Tibial nerve (tissue), 4 donors: ENCODE results near the gene TBX1. TPM values are rescaled to one million over a fixed set of nuclear protein-coding genes. Genes with fewer than 3 reads are reported as not detected.

Experiments
- DNase-seq, 2 donors: peaks; one replicate each; pipeline ENCODE4 v3.0.0-alpha.2; 2019; ENCODE audit warnings: low spot score in 2 of 2
- H3K27ac ChIP-seq, 4 donors: fragments of 200-600 bp; sonication (generic) in 3 of 4; one replicate each; pipeline ENCODE4 v1.5.1; 2017 to 2019; ENCODE audit warnings: mild to moderate bottlenecking in 1 of 4
- H3K27me3 ChIP-seq, 2 donors: fragments of 200-600 bp; sonication (generic) in 1 of 2; one replicate each; pipeline versions ENCODE4 v1.5.1 to v1.6.0; 2017 to 2019
- H3K36me3 ChIP-seq, 3 donors: fragments of 200-600 bp; sonication (generic); one replicate each; pipeline ENCODE4 v1.5.1; 2018 to 2019
- H3K4me1 ChIP-seq, 4 donors: fragments of 200-600 bp; sonication (generic) in 3 of 4; one replicate each; pipeline ENCODE4 v1.5.1; 2017 to 2019
- H3K4me3 ChIP-seq, 4 donors: fragments of 200-600 bp; sonication (generic) in 3 of 4; one replicate each; pipeline ENCODE4 v1.5.1; 2017 to 2019; ENCODE audit warnings: mild to moderate bottlenecking in 1 of 4, moderate library complexity in 1 of 4
- H3K9me3 ChIP-seq, 4 donors: fragments of 200-600 bp; sonication (generic) in 3 of 4; one replicate each; pipeline ENCODE4 v1.5.1; 2017 to 2019
- CTCF ChIP-seq, 5 experiments: fragments of 200-600 bp in 3 of 5; fragments of 450-650 bp in 2 of 5; sonication (generic) in 3 of 5; IDR thresholded peaks; one replicate each; pipeline ENCODE4 v1.5.1; 2016 to 2019; ENCODE audit warnings: antibody characterized with exemption in 5 of 5, mild to moderate bottlenecking in 3 of 5, moderate library complexity in 2 of 5
- EP300 ChIP-seq, 2 donors: sonication (generic); formaldehyde crosslinking; IDR thresholded peaks; one replicate each; pipeline ENCODE4 v1.6.1; 2017; ENCODE audit warnings: antibody characterized with exemption in 2 of 2, mild to moderate bottlenecking in 1 of 2
- POLR2A ChIP-seq, 2 donors: fragments of 450-650 bp; IDR thresholded peaks; one replicate each; pipeline ENCODE4 v1.6.1; 2017; ENCODE audit warnings: antibody characterized with exemption in 2 of 2, mild to moderate bottlenecking in 2 of 2, moderate library complexity in 2 of 2
- WGBS, 2 donors: methylation state at CpG; one replicate each; pipeline ENCODE4 v1.1.5; 2018; 5-methylcytosine and 5-hydroxymethylcytosine counted together
- total RNA-seq, 4 donors: library from RNA; depleted of rRNA; stranded (reverse); fragments of >200 nt; gene quantifications; one replicate each; pipeline ENCODE4 v1.1.0, GENCODE V29; 2016

The TBX1 gene
- total RNA-seq, 4 donors from 2014 or later, result 0.42 to 3.6 (median 2.6) TPM

- Histone ChIP-seq H3K4me3 (no peak overlapping the region), H3K36me3 (no peaks in the 10 kb centered on the region), H3K9me3 (no peaks in the 10 kb centered on the region), H3K4me1 (peaks cover 0 to 6% (median 0%) of the 10 kb centered on the region in 4 donors), H3K27me3 (peaks cover 0 to 10% of the 10 kb centered on the region in 2 donors), H3K27ac (no peak overlapping the region)
- no peak for DNase-seq
- WGBS, 2 donors, result 84 to 90% methylated on average over 6 of the region's 6 CpGs
- TF ChIP-seq CTCF (IDR thresholded peaks at IDR 0.05) (no peak), POLR2A (IDR thresholded peaks at IDR 0.05) (no peak), EP300 (IDR thresholded peaks at IDR 0.05) (no peak)
Observed at GRCh38 chr22:19743081-19743480, 17.5 kb upstream of the TBX1 start.

- H3K9me3 ChIP-seq, result no peaks in the 10 kb centered on the region
- H3K27ac ChIP-seq, result no peak overlapping the region
- H3K27me3 ChIP-seq, result peaks cover 0 to 5% of the 10 kb centered on the region in 2 donors
- TF ChIP-seq EP300 (IDR thresholded peaks at IDR 0.05), result no peak
- TF ChIP-seq POLR2A (IDR thresholded peaks at IDR 0.05), result no peak
- no peak for TF ChIP-seq CTCF (IDR thresholded peaks at IDR 0.05)
- no peak overlapping the region for H3K4me3 ChIP-seq
- WGBS, 2 donors, result 67 to 71% methylated on average over 1 of the region's 4 CpGs
- no peaks in the 10 kb centered on the region for H3K36me3 ChIP-seq
- H3K4me1 ChIP-seq, result no peaks in the 10 kb centered on the region
- no peak for DNase-seq
Observed at GRCh38 chr22:19743651-19744050, 16.9 kb upstream of the TBX1 start.

GRCh38 chr22:19744350-19745006, 16.1 kb upstream of the TBX1 start:
- 80 to 85% methylated on average over 8 to 13 of the region's 13 CpGs for WGBS, 2 donors
- Histone ChIP-seq H3K4me1 (no peaks in the 10 kb centered on the region), H3K9me3 (no peaks in the 10 kb centered on the region)

GRCh38 chr22:19745155-19746101, 15.2 kb upstream of the TBX1 start:
- Histone ChIP-seq H3K4me1 (no peaks in the 10 kb centered on the region), H3K27me3 (no peaks in the 10 kb centered on the region), H3K4me3 (no peak overlapping the region), H3K27ac (no peak overlapping the region), H3K9me3 (no peaks in the 10 kb centered on the region), H3K36me3 (no peaks in the 10 kb centered on the region)
- TF ChIP-seq CTCF (IDR thresholded peaks at IDR 0.05), result no peak
- no peak for TF ChIP-seq EP300 (IDR thresholded peaks at IDR 0.05)
- no peak for TF ChIP-seq POLR2A (IDR thresholded peaks at IDR 0.05)
- 55% methylated on average over 16 to 17 of the region's 24 CpGs for WGBS, 2 donors
- DNase-seq, result no peak

More at GRCh38 chr22:19744350-19745006, 16.1 kb upstream of the TBX1 start:
- Histone ChIP-seq H3K27me3 (no peaks in the 10 kb centered on the region), H3K4me3 (no peak overlapping the region), H3K36me3 (no peaks in the 10 kb centered on the region), H3K27ac (no peak overlapping the region)
- TF ChIP-seq CTCF (IDR thresholded peaks at IDR 0.05) (no peak), EP300 (IDR thresholded peaks at IDR 0.05) (no peak), POLR2A (IDR thresholded peaks at IDR 0.05) (no peak)
- no peak for DNase-seq

GRCh38 chr22:19746726-19747125, 13.9 kb upstream of the TBX1 start:
- WGBS, 2 donors, result 89 to 100% methylated on average over 1 to 13 of the region's 13 CpGs
- H3K27ac ChIP-seq, result no peak overlapping the region
- TF ChIP-seq POLR2A (IDR thresholded peaks at IDR 0.05) (no peak), CTCF (IDR thresholded peaks at IDR 0.05) (no peak), EP300 (IDR thresholded peaks at IDR 0.05) (no peak)

More at GRCh38 chr22:19746726-19747125, 13.9 kb upstream of the TBX1 start:
- no peaks in the 10 kb centered on the region for H3K9me3 ChIP-seq
- H3K4me1 ChIP-seq, result no peaks in the 10 kb centered on the region
- H3K27me3 ChIP-seq, result no peaks in the 10 kb centered on the region
- no peaks in the 10 kb centered on the region for H3K36me3 ChIP-seq
- H3K4me3 ChIP-seq, result no peak overlapping the region
- no peak for DNase-seq
